Skin epidermis (tissue), 12 donors: ENCODE data around the gene ARHGAP8.

ENCODE experiments used
- H3K27ac ChIP-seq, 21 experiments: fragments of 200-600 bp; sonication (generic) in 11 of 21; one replicate each; pipeline ENCODE4 v1.5.0; 2020; ENCODE audit warnings: mild to moderate bottlenecking in 3 of 21, inconsistent platforms in 2 of 21, moderate library complexity in 2 of 21
- H3K4me3 ChIP-seq, 7 experiments: fragments of 200-600 bp; sonication (generic) in 2 of 7; one replicate each; pipeline ENCODE4 v1.5.0; 2020; ENCODE audit warnings: inconsistent platforms in 2 of 7, mild to moderate bottlenecking in 2 of 7, moderate library complexity in 1 of 7

The ARHGAP8 gene

DNA sequence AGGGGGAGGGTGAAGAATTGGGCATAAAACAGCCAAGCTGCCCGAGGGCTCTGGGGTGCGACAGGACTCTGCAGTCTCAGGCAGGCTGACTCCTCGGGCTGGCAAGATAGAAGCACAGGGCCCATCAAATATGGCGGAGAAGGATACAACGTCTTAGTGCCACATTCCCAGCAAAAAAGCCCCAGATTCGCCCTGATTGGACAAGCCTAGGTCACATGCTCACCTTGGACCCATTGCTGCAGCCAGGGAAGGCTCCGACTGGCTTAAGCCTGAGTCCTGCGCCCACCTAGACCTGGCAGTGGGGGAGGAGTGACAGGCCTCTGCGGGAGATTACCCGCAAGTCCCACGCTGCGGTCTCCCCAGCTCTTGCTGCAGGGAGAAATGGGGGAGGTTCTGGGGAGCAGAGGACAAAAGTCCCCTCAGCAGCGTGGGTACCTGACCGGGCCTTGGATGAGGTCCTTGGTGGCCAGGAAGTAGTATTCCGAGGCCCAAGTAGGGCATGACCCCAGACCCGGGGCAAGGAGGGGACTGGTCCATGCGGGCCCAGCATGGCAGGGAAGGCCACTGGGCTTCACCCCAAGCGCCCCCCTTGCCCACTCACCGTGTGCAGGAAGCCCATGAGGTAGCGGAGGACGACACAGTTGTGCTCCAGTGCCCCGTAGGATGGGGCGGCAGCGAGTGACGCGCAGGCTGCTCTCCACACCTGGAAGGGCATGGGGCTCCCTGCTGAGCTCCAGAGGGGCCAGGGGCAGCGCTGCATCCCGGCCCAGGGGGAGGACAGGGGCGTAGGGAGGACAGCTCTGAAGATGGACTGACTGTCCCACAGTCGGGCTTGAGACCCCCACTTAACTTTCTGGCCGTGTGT lies 113.0 kb downstream of the ARHGAP8 start:
- no peak overlapping the region for H3K27ac ChIP-seq
- H3K4me3 ChIP-seq, result no peak overlapping the region

DNA sequence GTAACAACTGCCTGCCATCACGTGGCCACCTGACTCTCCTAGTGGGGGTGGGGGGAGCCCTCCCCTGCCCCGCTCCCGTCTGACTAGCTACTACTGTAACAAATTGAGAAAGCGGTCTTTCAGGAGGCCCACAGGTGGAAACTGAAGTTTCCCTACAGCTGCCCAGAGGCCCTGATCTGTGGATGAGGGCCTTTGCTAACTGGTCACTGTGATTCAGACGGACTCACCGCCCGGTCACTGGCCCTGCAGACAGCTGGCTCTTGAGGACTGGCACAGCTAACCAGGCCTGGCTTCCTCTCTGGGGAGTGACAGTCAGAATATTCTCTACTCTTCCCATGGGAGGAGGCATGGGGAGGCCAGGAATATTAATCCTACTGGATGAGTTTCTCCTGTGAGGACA lies 116.8 kb downstream of the ARHGAP8 start:
- Histone ChIP-seq H3K27ac (no peak overlapping the region), H3K4me3 (no peak overlapping the region)

DNA sequence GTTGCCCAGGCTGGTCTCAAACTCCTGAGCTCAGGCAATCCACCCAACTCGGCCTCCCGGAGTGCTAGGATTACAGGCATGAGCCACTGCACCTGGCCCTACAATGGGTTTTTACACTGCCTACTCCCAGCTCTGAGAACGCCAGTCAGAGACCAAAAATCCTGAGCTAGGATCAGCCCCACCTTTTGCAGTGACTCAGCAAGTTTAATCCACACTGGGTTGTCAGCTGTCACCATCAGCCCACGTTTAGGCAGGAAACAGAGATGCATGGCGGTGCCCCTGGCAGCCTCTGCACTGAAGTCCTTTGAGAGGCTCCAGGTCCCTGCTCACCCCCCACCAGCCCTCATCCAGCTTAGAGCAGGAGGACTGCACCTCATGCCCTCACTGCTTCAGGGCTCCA lies 117.6 kb downstream of the ARHGAP8 start:
- no peak overlapping the region for H3K27ac ChIP-seq
- no peak overlapping the region for H3K4me3 ChIP-seq

DNA sequence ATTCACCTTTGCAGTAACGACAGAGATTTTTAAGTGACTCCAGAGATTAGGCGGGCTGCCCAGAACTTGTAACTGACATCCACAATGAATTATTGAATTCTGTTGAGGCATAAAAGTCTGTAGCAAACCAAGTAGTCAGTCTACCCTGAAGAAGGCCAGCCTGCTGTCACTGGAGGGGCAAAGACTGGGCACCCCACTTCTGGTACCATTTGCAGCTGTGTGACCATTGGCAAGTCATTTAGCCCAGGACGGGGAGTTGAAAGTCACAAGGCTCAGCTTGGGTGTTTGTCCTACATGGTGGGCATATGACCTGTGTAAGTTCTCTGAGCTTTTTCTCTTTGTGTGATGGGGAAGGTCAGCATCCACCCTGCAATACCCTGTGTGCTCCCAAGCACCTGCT lies 119.4 kb downstream of the ARHGAP8 start:
- Histone ChIP-seq H3K27ac (no peak overlapping the region), H3K4me3 (no peak overlapping the region)

DNA sequence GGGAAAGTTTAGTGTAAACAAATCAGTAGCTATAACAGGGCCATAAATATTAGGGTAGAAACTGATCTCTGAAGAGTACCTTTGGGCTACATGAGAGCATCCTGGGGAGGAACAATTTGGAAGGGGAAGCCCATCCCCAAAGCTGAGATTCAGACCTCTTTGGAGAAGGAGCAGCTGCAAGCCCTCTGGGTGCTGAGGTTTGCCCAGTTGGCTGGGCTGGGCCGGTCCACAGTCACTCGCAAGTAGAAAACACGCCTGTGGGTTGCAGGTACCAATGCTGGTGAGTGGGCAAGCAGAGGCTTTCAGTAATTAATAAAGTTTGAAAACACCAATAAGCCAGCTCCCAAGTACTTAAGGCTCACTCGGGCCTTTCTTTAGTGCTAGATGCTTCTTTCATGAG lies 124.5 kb downstream of the ARHGAP8 start:
- Histone ChIP-seq H3K27ac (no peak overlapping the region), H3K4me3 (no peak overlapping the region)

DNA sequence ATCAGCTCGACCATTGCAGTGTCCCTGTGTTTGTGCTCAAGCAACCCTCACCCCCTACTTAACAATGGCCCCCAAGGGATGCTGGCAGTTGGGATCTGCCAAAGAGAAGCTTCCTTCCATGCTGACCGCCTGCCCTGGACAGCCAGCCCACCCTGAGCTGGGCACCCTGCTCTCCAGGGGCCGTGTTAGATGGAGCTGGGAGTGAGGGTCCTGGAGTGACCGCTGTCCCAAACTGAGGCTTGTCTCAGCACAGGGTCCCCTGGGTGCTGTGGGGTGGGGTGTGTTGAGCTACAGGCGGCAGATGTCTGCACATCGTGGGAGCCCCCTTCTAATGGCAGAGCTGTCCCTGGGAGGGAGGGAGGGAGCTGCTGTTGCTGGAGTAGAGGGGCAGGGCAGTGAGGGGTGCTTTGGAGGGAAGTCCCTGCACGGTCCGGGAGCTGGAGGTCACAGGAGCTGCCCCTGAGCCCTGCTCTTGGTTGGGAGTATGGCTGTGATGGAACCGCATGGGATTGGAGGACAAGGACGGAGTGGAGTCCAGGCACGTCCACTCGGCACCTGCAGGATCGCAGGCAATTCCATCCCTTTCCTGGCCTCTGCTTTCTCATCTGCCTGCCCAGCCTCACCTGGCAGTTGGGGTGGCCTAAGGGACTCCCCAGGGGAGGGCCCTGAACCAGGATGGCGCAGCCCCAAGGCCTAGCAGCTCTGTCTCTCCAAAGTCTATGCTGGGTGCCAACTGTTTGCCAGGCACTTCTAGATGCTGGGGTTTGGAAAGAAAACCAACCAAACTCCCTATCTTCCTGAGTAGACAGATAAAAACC lies 126.3 kb downstream of the ARHGAP8 start:
- H3K27ac ChIP-seq, result no peak overlapping the region
- H3K4me3 ChIP-seq, result no peak overlapping the region

DNA sequence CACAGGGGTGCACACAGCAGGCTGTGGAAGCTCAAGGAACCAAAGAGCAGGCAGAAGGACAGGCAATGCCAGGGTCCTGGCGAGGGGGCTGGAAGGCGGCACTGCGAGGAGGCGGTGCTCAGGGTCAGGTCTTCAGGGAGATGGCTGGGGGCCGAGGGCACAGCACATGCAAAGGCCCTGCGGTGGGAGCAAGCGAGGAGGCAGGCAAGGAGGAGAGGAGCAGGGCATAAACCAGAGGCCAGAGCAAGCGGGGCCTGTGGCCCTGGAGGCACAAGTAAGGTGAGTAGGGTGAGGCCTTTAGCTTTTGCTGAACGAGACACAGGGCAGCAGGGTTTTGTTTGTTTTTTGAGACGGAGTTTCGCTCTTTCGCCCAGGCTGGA lies 126.9 kb downstream of the ARHGAP8 start:
- Histone ChIP-seq H3K27ac (no peak overlapping the region), H3K4me3 (no peak overlapping the region)

DNA sequence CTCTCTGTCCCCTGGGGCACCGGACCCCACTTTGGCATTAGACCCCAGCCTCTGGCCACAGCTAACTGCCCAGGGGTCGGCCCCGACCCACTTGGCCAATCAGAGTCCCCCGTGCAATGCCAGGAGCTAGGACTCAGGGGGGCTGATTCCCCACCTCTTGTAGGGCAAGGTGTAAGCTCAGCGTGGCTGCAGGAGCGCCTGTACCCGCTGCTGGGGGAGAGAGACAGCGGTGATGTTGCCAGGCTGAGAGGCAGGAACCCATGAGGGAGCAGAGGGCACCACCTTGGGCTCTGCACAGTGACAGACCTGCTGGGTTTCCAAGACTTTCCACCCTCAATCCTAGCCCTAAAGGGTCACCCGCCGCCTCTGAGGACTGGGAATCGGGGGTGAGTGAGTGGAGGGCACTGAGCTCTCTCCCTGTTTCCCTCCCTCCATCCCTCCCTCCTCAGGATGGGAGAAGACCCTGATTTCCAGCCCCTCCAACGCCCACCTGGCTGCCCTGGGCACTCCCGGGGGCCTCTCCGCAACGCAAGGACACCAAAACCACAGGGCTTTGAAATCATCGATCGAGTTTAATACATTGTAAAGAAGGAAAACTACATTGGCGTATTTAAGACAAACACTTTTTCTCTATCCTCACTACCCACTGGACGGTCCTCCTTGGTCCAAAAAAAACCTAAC lies 128.4 kb downstream of the ARHGAP8 start:
- Histone ChIP-seq H3K27ac (no peak overlapping the region), H3K4me3 (no peak overlapping the region)

DNA sequence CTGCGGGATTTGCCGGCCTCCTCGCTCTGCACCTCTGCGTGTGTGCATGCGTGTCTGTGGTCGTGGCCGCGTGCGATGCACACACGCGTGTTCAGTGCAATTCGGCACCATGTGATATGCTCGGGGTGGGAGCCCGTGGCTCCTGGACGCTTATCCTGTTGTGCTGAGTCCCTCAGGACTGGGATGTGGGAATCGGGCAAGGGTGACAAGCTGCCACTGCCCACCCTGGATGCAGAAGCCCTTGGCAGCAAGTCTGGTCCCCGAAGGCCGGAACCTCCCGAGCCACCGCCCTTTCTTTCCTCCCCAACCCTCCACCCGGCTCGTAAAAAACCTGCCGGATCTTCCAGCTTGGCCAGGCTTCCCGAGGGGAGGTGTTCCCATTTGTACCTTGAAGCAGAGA lies 129.2 kb downstream of the ARHGAP8 start:
- no peak overlapping the region for H3K4me3 ChIP-seq
- H3K27ac ChIP-seq, result no peak overlapping the region

DNA sequence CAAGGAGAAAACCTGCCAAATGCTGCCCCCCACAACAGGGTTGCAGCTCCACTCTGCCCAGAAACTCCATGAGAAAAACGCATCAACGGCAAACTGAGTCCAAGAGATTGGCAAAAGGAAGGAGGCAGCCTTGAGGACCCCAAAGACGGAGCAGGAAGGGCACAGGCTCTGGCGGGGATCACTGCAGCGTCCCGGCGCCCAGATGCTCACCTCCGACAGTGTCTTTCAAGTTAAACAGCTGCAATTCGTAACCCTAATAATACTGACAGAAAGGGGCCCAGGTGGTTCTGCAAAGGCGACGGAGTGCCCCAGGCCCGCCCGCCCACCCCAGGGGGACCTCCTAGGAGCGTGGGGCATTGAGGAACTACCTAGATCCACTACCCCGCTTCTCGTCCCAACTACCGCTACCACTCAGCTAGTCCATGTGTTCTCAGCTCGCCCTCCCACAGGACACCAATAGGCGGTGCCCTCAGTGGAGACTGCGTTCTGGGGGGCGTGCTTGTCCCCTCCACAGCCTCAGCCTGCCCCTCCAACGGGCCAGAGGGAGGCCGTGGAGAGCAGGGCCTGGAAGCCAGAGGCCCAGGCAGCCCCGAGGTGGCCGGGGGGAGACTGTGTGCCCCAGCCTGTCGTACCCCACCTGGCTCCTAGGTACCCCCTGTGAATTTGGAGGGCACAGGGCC lies 130.0 kb downstream of the ARHGAP8 start:
- Histone ChIP-seq H3K4me3 (no peak overlapping the region), H3K27ac (no peak overlapping the region)

DNA sequence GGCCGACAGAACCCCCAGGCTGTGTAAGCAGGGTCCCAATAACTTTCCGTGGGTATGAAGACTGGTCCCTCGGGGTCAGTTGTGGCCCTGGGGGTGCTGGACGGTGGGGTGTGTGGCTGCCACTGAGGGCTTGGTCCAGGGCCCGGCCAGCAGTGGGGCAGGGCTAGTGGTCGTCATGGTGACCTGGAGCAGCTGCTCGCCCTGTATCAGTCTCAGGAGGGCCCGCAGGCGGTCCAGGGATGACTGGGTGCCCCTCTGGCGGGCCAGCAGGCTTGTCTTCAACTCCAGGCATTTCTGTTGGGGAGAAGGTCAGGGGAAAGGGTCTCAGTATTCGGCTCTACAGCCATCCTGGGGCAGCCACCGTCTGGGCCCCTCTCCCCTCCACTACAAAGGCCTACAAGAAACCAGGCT lies 130.6 kb downstream of the ARHGAP8 start:
- H3K4me3 ChIP-seq, result no peak overlapping the region
- no peak overlapping the region for H3K27ac ChIP-seq

DNA sequence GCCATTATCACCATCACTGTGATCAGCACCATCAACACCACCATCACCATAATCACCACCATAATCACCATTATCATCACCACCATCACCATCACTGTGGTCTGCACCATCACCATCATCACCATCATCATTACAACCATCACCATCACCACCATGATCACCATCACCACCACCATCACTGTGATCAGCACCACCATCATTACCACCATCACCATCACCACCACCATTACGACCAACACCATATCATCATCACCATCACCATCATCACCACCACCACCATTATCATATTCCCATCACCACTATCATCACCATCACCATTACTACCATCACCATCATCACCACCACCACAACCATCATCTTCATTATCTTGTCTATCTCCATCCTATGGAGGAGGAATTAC lies 132.2 kb downstream of the ARHGAP8 start:
- Histone ChIP-seq H3K27ac (no peak overlapping the region), H3K4me3 (no peak overlapping the region)

DNA sequence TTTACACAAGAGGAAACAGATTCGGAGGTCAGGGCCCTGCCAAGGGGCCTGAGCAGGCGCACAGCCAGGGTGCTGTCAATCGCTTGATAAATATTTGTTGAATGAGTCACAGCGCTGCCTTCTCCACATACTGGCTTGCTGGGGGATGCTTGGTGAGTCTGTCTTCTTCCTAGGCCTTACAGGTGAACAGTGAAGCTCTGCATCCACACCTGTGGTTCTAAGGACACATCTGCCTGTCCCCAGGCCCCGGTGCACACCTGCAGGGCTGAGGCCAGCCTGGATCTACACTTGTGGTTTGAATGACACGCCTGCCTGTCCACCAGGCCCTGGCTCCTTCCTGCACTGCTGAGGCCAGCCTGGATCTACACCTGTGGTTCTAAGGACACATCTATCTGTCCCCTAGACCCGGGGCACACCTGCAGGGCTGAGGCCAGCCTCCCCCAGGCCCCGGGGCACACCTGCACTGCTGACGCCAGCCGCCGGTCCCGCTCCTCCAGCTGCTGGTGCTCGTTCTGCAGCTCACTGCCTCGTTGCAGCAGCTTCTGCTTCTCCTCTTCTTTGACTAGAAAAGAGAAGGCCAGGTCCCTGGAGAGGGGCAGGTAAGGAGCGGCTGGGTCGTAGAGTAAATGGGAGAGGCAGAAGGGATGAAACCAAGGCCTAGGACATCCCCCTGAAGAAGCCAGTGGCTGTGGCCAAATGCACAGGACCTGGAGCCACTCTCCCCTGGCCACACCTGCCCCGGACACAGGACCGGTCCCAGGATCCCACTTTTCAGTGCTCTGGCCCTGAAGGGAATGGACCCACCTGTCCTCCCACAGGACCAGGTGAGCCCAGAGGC lies 132.8 kb downstream of the ARHGAP8 start:
- Histone ChIP-seq H3K27ac (no peak overlapping the region), H3K4me3 (no peak overlapping the region)

DNA sequence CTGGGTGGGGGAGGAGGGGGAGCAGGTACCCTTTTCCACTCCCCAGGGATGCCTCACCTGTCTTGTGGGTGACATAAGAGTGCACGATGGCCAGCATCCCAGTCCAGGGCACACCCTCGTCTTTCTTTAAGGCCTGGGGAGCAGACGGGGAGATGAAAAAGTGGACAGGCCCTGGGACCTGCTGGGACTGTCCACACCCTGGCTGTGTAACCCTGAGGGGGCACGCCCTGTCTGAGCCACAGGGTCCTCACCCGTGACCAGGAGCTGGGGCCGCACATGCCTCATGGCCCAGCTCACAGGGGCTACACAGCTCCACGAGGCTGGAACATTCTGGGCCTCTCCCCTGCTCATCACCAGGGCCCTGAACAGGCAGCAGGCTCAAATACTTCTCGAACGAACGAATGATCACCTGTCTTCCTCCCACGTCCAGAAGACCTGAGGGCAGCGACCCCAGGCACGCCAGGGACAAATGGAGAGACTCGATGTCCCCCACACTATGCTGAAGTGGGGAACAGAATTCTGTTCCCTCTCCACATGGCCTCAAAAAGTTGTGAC lies 133.5 kb downstream of the ARHGAP8 start:
- H3K4me3 ChIP-seq, result no peak overlapping the region
- no peak overlapping the region for H3K27ac ChIP-seq

DNA sequence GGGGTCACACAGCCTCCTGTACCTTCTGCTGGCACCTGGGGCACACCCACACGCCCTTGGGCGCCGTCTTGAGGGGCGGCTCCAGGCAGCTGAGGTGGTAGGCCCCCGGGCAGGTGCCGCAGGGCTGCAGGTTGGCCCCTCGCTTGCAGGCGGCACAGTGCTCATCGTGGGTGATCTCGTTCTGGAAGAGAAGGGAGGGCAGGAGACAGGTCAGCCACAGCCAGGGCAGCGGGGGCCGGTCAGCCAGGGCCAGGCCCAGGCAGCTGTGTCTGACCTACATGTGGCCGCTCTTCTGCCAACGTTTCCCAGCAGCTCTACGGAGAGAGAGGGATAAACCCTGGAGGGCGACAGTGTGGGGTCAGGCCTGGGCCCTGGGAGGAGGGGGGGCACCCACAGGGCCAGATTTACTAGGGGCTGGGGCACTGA lies 135.6 kb downstream of the ARHGAP8 start:
- no peak overlapping the region for H3K4me3 ChIP-seq
- H3K27ac ChIP-seq, result no peak overlapping the region

DNA sequence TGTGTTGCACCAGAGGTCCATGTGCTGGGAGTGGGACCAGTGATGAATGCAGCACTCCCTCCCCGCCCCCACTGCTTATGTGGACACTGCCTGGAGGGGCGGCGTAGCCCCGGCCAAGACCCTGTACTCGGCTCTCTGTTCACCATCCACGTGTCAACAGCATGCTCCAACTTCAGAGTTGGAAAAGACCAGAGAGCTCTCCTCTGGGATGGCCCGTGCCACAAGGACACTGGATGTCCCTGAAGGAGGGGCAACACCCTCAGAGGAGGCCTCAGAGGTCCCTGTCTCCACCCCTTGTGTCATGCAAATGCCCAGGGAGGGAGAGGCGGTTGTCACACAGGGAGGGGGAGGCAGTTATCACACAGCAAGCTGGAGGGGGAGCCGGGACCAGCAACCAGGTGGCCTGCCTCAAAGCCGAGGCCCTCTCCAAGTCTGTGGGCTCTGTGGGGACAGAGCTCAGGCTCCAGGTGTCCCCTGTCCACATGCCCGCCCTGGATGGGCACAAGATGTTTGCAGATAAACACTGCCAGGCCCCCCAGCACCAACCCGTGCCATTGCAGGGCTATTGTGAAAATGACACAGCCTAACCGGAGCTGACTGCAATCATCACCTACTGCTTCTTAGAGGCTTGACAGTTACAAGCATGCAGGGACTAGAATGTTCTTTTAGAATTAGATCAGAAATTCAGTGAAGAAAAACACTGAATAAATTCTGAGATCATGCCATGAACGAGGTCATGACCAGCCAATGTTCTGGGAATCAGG lies 136.3 kb downstream of the ARHGAP8 start:
- no peak overlapping the region for H3K27ac ChIP-seq
- no peak overlapping the region for H3K4me3 ChIP-seq

DNA sequence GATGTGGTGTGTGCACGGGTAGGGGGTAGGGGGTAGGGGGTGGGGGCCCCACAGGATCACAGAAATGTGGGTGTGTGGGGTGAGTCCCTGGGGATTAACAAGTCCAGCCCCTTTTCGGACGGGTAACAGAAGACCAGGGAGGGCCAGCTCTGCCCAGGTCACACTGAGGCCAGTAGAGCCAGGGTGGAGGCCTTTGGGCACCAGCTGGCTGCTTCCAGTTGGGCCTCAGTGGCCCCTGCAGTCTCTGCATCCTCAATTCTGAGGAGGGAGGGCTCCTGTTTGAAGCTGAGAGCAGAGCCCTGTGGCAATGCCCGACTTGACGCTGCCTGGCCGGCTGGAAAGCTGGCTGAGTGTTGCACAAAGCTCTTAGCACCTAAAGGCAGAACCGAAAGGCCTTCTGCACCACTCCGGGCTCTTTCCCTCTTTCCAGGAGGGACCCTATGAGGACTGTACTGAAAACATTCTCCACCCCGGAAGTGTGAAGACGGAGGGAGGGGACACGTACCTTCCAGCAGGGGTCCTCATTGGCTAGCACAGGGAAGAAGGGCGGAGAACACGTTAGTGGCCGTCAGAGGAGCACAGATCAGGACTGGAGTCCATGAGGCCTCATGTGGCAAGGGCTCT lies 137.0 kb downstream of the ARHGAP8 start:
- Histone ChIP-seq H3K27ac (no peak overlapping the region), H3K4me3 (no peak overlapping the region)
